K562 (cell line): Measurements from ENCODE around the gene MAN1A1. TPM values are rescaled to one million over a fixed set of nuclear protein-coding genes. Genes with fewer than 3 reads are reported as not detected.

Experiments
- CC2D1A ChIP-seq: fragments of 450-650 bp; IDR thresholded peaks from 2 replicates; pipeline ENCODE4 v1.6.1; 2017; ENCODE audit warnings: mild to moderate bottlenecking
- EP300 ChIP-seq: IDR thresholded peaks from 2 replicates; pipeline ENCODE4 v1.6.1; 2012; ENCODE audit warnings: low read length, improper control_type of control experiment
- EP400 ChIP-seq: fragments of 450-650 bp; IDR thresholded peaks from 2 replicates; pipeline ENCODE4 v1.6.1; 2017; ENCODE audit warnings: antibody characterized with exemption, mild to moderate bottlenecking, moderate library complexity
- ESRRA ChIP-seq: fragments of 450-650 bp; IDR thresholded peaks from 2 replicates; pipeline ENCODE4 v1.6.1; 2014; ENCODE audit warnings: low read depth, mild to moderate bottlenecking, moderate library complexity, borderline replicate concordance
- KDM1A ChIP-seq, 2 experiments: fragments of 450-650 bp; IDR thresholded peaks; 2 replicates each; pipeline ENCODE4 v1.6.1; 2016; ENCODE audit warnings: mild to moderate bottlenecking in 2 of 2
- NFYB ChIP-seq: IDR thresholded peaks from 2 replicates; pipeline ENCODE4 v1.6.1; 2011; ENCODE audit warnings: mild to moderate bottlenecking, moderate library complexity; ENCODE audit not compliant: insufficient read length; ENCODE audit errors: extremely low read depth
- PHTF2 ChIP-seq: fragments of 250-450 bp; sonication (Bioruptor Pico); IDR thresholded peaks from 2 replicates; pipeline ENCODE4 v1.5.0; 2021; ENCODE audit warnings: mild to moderate bottlenecking
- POLR2G ChIP-seq: fragments of 200-400 bp; formaldehyde crosslinking; IDR thresholded peaks from 2 replicates; pipeline ENCODE4 v1.6.1; 2017; ENCODE audit warnings: low read depth, mild to moderate bottlenecking, antibody characterized with exemption, low read length, moderate library complexity
- RAD21 ChIP-seq, 2 experiments: fragments of 250-450 bp in 1 of 2; fragments of 450-650 bp in 1 of 2; sonication (Bioruptor Pico) in 1 of 2; formaldehyde crosslinking in 1 of 2; IDR thresholded peaks in 1 of 2; conservative IDR thresholded peaks in 1 of 2; 2 replicates each; pipeline versions ENCODE4 v1.4.0 to v1.8.0; 2020 to 2022; ENCODE audit warnings: mild to moderate bottlenecking in 2 of 2, moderate library complexity in 1 of 2
- RBM17 ChIP-seq: fragments of 200-400 bp; formaldehyde crosslinking; IDR thresholded peaks from 2 replicates; pipeline ENCODE4 v1.6.1; 2017; ENCODE audit warnings: low read depth, mild to moderate bottlenecking, low read length, borderline replicate concordance
- SMAD2 ChIP-seq: fragments of 150-350 bp; IDR thresholded peaks from 2 replicates; pipeline ENCODE4 v1.6.1; 2014; ENCODE audit warnings: low read depth, mild to moderate bottlenecking, low read length
- TCF7 ChIP-seq: sonication (generic); IDR thresholded peaks from 2 replicates; pipeline ENCODE4 v1.6.1; 2016; ENCODE audit warnings: antibody characterized with exemption, borderline replicate concordance
- TRIM24 ChIP-seq, 2 experiments: fragments of 450-650 bp; IDR thresholded peaks; 2 replicates each; pipeline ENCODE4 v1.6.1; 2016
- YY1 ChIP-seq, 3 experiments: IDR thresholded peaks; 2 replicates each; pipeline ENCODE4 v1.6.1; 2011; ENCODE audit warnings: low read length in 2 of 3, mild to moderate bottlenecking in 2 of 3, moderate library complexity in 2 of 3, borderline replicate concordance in 1 of 3, control low read depth in 1 of 3, low read depth in 1 of 3; ENCODE audit not compliant: insufficient read depth in 3 of 3, insufficient replicate concordance in 2 of 3, control insufficient read depth in 1 of 3, insufficient read length in 1 of 3; ENCODE audit errors: extremely low read depth in 1 of 3
- ZNF586 ChIP-seq: fragments of 450-650 bp; formaldehyde crosslinking; conservative IDR thresholded peaks from 2 replicates; pipeline ENCODE4 v1.4.0; 2020; ENCODE audit warnings: mild to moderate bottlenecking, moderate library complexity
- ZNF766 ChIP-seq: fragments of 200-800 bp; sonication (Bioruptor generic); conservative IDR thresholded peaks from 2 replicates; pipeline ENCODE4 v1.6.1; 2016; ENCODE audit warnings: missing genetic modification characterization, missing compliant biosample characterization
- polyA plus RNA-seq, 8 experiments: library from polyadenylated mRNA; depleted of rRNA in 4 of 8; stranded (reverse) in 5 of 8; unstranded in 3 of 8; fragments of >200 nt; fragmentation: Nextera tagmentation in 2 of 8; fragmentation: Illumina TruSeq in 1 of 8; extraction: Ambion mirVana in 2 of 8; extraction: Trizol in 1 of 8; gene quantifications; 2 replicates each; pipeline versions ENCODE4 v1.2.1 to v1.2.3, GENCODE V29; 2011 to 2014; ENCODE audit warnings: inconsistent platforms in 1 of 8, missing spikeins in 1 of 8
- total RNA-seq, 7 experiments: library from RNA; depleted of rRNA in 6 of 7; stranded (reverse); fragments of >200 nt in 6 of 7; fragmentation: Illumina TruSeq in 2 of 7; extraction: Trizol in 2 of 7; gene quantifications; 2 replicates each; pipeline versions ENCODE4 v1.2.1 to v1.2.3, GENCODE V29; 2011 to 2021; ENCODE audit warnings: low replicate concordance in 1 of 7
- TF ChIP-seq, protein P1 (sequence below): sonication (generic); formaldehyde crosslinking; IDR thresholded peaks from 2 replicates; pipeline ENCODE4 v1.8.1; 2023; ENCODE audit warnings: mild to moderate bottlenecking, missing genetic modification reagents
- TF ChIP-seq, protein P2 (sequence below), 2 experiments: fragments of 450-650 bp; conservative IDR thresholded peaks; 2 replicates each; pipeline ENCODE4 v1.6.1; 2017; ENCODE audit warnings: mild to moderate bottlenecking in 2 of 2, moderate library complexity in 2 of 2
- TF ChIP-seq, protein P3 (sequence below): fragments of 250-450 bp; sonication (Bioruptor Pico); IDR thresholded peaks from 2 replicates; pipeline ENCODE4 v1.8.0; 2021; ENCODE audit warnings: mild to moderate bottlenecking, moderate library complexity
- TF ChIP-seq, protein P4 (sequence below), 3 experiments: IDR thresholded peaks in 2 of 3; conservative IDR thresholded peaks in 1 of 3; 2 replicates each; pipeline ENCODE4 v1.5.1; 2011 to 2012; ENCODE audit warnings: low read length in 3 of 3, mild to moderate bottlenecking in 3 of 3, control low read depth in 2 of 3, improper control_type of control experiment in 1 of 3, inconsistent platforms in 1 of 3, low read depth in 1 of 3, mixed read lengths in 1 of 3, moderate library complexity in 1 of 3; ENCODE audit not compliant: insufficient read depth in 2 of 3

MAN1A1 gene
- total and polyA plus RNA-seq, 9 of the 15 experiments (the other 6 are each of a cell fraction or from before 2014, with no cell fraction given): 24.5 to 78.4 (median 59.7) TPM

DNA sequence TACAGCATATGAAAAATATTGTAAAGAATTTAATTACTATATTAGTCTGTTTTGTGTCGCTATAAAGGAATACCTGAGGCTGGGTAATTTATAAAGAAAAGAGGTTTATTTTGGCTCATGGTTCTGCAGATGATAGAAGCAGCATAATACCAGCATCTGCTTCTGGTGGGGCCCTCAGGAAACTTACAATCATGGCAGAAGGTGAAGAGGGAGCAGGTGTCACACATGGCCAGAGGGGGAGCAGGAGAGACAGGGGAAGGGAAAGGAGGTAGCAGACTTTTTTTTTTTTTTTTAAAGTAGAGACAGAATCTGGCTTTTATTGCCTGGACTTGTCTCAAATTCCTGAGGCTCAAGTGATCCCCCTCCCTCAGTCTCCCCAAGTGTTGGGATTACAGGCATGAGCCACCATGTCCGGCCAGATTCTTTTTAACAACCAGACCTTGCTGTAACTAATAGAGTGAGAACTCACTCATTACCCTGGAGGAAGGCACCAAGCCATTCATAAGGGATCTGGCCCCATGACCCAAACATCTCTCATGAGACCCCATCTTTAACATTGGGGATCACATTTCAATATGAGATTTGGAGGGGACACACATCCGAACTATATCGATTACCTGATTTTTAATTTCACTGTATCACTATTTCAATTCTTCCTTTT, 64.6 kb downstream of the MAN1A1 start (continued):
- TF ChIP-seq, protein P1, sequence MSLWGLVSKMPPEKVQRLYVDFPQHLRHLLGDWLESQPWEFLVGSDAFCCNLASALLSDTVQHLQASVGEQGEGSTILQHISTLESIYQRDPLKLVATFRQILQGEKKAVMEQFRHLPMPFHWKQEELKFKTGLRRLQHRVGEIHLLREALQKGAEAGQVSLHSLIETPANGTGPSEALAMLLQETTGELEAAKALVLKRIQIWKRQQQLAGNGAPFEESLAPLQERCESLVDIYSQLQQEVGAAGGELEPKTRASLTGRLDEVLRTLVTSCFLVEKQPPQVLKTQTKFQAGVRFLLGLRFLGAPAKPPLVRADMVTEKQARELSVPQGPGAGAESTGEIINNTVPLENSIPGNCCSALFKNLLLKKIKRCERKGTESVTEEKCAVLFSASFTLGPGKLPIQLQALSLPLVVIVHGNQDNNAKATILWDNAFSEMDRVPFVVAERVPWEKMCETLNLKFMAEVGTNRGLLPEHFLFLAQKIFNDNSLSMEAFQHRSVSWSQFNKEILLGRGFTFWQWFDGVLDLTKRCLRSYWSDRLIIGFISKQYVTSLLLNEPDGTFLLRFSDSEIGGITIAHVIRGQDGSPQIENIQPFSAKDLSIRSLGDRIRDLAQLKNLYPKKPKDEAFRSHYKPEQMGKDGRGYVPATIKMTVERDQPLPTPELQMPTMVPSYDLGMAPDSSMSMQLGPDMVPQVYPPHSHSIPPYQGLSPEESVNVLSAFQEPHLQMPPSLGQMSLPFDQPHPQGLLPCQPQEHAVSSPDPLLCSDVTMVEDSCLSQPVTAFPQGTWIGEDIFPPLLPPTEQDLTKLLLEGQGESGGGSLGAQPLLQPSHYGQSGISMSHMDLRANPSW: no peak
- TF ChIP-seq PHTF2 (CRISPR knock-in tag) (no peak), NFYB (no peak), ZNF586 (CRISPR knock-in tag) (no peak), RAD21 (CRISPR knock-in tag; conservative IDR thresholded peaks at IDR 0.05 in 1 of 2, IDR thresholded peaks at IDR 0.05 in 1 of 2) (peak in 1 of 2 experiments; percentile 22; a peak in 1 of 4 replicates), TCF7 (no peak), YY1 (IDR thresholded peaks at IDR 0.05; ENCODE audit: borderline replicate concordance in 1 of 3, control insufficient read depth in 1 of 3, extremely low read depth in 1 of 3, insufficient read depth in 3 of 3, insufficient read length in 1 of 3, insufficient replicate concordance in 2 of 3, low read depth in 1 of 3, low read length in 2 of 3) (peak in 1 of 3 experiments; percentile 35), EP400 (no peak), TRIM24 (IDR thresholded peaks at IDR 0.05) (peak in 1 of 2 experiments; percentile 72; a peak in 1 of 4 replicates), CC2D1A (peak; percentile 72; the same call in 1 of the 2 replicates), ESRRA (no peak), KDM1A (IDR thresholded peaks at IDR 0.05) (no peak), SMAD2 (no peak), EP300 (no peak), POLR2G (no peak), ZNF766 (CRISPR knock-in tag) (peak; percentile 53; the same call in 1 of the 2 replicates), RBM17 (no peak)
- TF ChIP-seq, protein P2, sequence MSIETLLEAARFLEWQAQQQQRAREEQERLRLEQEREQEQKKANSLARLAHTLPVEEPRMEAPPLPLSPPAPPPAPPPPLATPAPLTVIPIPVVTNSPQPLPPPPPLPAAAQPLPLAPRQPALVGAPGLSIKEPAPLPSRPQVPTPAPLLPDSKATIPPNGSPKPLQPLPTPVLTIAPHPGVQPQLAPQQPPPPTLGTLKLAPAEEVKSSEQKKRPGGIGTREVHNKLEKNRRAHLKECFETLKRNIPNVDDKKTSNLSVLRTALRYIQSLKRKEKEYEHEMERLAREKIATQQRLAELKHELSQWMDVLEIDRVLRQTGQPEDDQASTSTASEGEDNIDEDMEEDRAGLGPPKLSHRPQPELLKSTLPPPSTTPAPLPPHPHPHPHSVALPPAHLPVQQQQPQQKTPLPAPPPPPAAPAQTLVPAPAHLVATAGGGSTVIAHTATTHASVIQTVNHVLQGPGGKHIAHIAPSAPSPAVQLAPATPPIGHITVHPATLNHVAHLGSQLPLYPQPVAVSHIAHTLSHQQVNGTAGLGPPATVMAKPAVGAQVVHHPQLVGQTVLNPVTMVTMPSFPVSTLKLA (conservative IDR thresholded peaks at IDR 0.05): no peak
- TF ChIP-seq, protein P3, sequence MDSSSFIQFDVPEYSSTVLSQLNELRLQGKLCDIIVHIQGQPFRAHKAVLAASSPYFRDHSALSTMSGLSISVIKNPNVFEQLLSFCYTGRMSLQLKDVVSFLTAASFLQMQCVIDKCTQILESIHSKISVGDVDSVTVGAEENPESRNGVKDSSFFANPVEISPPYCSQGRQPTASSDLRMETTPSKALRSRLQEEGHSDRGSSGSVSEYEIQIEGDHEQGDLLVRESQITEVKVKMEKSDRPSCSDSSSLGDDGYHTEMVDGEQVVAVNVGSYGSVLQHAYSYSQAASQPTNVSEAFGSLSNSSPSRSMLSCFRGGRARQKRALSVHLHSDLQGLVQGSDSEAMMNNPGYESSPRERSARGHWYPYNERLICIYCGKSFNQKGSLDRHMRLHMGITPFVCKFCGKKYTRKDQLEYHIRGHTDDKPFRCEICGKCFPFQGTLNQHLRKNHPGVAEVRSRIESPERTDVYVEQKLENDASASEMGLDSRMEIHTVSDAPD (CRISPR knock-in tag): no peak
- TF ChIP-seq, protein P4, sequence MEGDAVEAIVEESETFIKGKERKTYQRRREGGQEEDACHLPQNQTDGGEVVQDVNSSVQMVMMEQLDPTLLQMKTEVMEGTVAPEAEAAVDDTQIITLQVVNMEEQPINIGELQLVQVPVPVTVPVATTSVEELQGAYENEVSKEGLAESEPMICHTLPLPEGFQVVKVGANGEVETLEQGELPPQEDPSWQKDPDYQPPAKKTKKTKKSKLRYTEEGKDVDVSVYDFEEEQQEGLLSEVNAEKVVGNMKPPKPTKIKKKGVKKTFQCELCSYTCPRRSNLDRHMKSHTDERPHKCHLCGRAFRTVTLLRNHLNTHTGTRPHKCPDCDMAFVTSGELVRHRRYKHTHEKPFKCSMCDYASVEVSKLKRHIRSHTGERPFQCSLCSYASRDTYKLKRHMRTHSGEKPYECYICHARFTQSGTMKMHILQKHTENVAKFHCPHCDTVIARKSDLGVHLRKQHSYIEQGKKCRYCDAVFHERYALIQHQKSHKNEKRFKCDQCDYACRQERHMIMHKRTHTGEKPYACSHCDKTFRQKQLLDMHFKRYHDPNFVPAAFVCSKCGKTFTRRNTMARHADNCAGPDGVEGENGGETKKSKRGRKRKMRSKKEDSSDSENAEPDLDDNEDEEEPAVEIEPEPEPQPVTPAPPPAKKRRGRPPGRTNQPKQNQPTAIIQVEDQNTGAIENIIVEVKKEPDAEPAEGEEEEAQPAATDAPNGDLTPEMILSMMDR (IDR thresholded peaks at IDR 0.05 in 2 of 3, conservative IDR thresholded peaks at IDR 0.05 in 1 of 3; ENCODE audit: insufficient read depth in 2 of 3, low read depth in 1 of 3, low read length in 3 of 3): peak; percentile 38 to 57 (median 50); a peak in 5 of 6 replicates
